G401 (cell line): Measurements from ENCODE around the gene AGRP. TPM values are rescaled to one million over a fixed set of nuclear protein-coding genes. Genes with fewer than 3 reads are reported as not detected.
A peak's percentile ranks its signal among the peaks of the same experiment; 100 is the strongest.
"Not testable (repeated sequence)": the region's sequence is repeated elsewhere in the genome, so short reads cannot be mapped to it uniquely, and the experiment has no call there.

ENCODE experiments used
- DNase-seq: peaks from one replicate; pipeline ENCODE4 v3.0.0-alpha.2; 2015; ENCODE audit warnings: low spot score
- in situ Hi-C: cut with HindIII; loops from 2 replicates; pipeline ENCODE4 v1.10.0; 2016; ENCODE audit warnings: low sequenced_read_pairs, mixed read lengths
- total RNA-seq: library from RNA; depleted of rRNA; stranded (reverse); fragments of >200 nt; shearing (Covaris generic); gene quantifications from 2 replicates; pipeline ENCODE4 v1.2.3, GENCODE V29; 2014; rRNA removed

Gene AGRP, protein sequence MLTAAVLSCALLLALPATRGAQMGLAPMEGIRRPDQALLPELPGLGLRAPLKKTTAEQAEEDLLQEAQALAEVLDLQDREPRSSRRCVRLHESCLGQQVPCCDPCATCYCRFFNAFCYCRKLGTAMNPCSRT
- total RNA-seq: not detected in 2 replicates

DNA sequence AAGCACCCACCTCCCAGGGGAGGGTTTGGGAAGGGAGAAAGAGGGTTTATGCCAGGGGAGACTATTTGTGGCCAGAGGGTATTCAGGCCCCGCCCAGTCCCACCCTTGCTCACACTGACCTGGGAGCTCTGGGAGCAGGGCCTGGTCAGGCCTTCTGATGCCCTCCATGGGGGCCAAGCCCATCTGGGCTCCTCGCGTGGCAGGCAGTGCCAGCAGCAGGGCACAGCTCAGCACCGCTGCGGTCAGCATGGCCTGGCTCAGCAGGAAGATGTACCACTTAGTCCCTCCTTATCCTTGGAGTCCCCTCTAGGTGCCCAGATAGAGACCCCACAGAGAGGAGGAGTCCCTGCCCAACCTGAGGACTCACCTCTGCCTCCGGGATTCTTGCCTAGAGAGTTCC lies at the start of gene AGRP:
Gene AGRP (minus strand): TSS at position 398 of the 400 bp plus-strand sequence. CDS start 149 bp downstream, at position 249.
- DNase-seq: no peak
- in situ Hi-C loops: loop anchor here (5.0 kb wide), 1 partner anchor 36 kb away; no protein-coding TSS in a partner anchor

DNA sequence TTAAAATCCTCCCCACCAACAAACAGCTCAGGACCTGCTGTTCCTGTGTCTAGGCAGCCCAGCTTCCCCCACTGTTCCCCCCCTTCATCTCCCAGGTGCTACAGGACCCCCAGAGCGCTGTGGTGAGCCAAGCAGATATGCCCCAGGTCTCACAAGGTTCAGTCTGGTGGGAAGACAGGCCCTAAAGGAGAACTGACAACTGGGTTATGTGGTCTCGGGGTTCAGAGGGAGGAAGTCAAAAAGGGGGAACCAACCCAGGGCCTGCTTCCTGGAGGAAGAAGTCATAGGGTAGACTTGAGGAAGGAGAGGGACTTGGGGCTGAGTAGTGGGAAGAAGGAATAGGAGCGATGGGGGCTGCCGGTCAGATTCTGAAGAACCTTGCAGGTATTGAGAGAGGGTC lies 47.9 kb upstream of the AGRP start:
- DNase-seq: no peak
- in situ Hi-C loops: no loop called here

DNA sequence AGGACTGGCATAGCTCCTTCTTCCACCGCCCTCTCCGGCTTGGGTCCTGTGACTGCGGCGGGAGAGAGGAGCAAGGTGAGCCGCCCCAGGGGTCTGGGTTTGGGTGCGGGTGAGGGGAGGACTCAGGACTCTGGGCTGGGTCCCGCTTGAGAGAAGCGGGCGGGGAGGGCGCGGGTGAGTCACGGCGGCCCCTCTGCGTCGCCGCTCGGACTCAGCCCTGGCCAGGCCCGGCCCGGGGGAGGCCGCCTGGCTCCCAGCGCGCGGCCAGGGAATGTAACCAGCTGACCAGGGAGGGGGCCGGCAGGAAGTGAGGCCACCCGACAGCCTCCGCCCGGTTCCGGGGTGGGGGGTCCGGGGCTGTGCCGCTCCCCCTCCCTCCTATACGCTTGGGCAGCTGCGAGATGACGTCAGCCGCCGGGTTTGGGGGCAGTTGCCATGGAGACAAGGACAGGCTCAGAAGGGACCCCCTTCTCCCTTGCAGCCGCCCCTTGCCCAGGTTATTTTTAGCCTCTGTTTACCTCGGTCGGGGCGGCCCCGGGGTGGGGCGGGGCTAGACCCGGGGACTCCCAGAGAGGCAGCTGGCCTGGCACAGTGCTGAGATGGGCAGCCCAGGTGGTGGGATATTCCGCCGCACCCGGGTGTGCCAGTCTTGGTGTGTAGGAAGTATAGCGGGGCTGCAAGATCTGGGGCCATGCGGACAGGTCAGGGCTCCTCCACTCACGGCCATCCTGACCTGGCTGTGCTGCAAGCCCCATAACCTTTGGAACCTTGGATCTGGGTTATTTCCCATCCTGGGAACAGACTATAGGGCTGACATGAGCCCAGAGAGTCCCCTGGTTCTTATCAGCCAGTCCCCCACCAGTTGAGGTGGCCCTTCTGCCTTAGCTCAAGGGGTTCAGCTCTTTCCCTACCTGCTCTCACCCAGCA lies 46.9 kb upstream of the AGRP start:
- peak; percentile 51 for DNase-seq
- in situ Hi-C loops: no loop called here

DNA sequence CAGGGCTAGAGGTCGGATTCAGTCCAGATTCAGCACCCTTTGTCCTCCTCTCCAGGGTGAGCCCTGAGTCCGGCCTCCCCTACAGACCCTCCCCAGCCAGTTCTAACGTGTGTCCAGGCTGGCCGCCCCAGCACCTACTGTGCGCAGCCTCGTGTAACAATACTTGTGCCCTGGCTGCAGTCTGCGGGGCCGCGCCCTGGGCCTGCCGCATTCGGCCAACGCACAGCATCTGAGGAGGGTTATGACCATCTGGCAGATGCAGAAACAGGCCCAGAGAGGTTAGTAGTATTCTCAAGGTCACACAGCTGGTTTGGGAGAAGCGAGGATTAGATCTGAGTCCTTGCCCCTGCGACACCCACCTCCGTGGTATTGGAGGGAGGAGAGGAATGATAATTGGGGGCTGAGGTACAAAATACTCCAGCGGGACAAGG lies 46.2 kb upstream of the AGRP start:
- peak; percentile 49 for DNase-seq
- in situ Hi-C loops: no loop called here

DNA sequence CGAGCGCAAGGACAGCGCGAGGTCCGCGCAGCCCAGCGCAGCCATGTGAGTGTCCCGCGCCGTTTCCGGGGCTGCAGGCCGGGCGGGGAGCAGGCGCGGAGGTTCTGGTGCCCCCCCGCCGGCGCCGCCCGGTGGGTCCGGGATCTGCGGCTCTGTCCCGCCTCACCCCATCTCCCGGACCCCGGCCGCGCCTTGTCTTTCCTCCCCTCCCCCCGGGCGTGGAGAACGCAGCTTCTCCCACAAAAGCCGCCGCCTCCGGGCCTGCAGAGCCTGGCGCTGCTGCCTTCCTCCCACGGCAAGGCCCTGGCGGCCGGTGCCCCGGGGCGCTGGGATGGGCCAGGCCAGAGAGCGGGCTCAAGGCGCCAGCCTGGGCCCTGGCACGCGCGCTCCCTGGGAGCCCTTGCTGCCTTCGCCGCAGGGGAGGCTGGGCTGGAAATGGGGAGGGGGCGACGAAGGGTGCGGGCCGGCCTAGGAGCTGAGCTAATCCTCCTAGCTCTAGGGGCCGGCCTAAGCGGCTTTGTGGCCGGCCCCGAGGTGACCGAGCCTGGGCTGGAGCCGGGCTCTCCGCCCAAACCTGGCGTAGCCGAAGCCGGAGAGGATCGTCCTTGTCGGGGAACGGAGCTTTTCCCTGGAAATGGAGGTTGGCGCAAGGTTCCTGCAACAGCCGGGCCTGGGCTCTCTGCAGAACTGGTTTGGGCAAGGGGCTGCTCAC lies 45.7 kb upstream of the AGRP start:
- DNase-seq: no peak
- in situ Hi-C loops: no loop called here

DNA sequence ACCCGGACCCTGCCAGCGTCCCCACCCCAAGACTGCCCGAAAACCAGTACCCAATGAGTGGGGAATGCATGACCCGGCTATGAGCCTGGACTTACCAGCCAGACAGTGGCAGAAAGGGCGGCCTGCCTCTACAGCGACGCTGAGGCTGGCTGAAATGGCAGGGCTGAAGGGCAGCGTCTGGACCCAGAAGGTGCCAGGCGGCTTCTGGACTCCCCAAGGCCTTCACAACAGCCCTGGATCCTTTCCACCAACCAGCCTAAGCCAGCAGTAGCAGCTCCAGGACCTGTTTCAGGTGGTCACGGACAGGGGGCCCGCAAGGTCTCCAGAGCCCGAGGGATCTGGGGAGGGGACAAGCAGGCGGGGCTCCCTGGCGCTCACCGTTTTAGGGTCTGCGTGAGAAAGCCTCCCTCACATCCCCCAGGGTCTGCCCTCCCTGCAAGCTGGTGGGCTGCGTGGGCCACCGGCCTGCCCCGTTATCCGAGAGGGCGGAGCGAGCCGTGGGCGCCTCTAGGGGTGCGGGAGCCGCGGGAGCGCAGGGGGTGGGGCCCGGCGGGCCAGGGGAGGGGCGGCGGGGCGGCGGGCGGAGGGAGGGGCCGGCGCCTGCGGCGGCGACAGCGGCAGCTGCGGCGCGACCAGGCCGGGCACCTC lies 45.0 kb upstream of the AGRP start, which contains the start of gene RIPOR1:
Gene RIPOR1 (plus strand): TSS at position 608 of the 648 bp plus-strand sequence. CDS start 9,618 bp downstream, outside the sequence.
- in situ Hi-C loops: no loop called here
- peak; percentile 67 for DNase-seq

DNA sequence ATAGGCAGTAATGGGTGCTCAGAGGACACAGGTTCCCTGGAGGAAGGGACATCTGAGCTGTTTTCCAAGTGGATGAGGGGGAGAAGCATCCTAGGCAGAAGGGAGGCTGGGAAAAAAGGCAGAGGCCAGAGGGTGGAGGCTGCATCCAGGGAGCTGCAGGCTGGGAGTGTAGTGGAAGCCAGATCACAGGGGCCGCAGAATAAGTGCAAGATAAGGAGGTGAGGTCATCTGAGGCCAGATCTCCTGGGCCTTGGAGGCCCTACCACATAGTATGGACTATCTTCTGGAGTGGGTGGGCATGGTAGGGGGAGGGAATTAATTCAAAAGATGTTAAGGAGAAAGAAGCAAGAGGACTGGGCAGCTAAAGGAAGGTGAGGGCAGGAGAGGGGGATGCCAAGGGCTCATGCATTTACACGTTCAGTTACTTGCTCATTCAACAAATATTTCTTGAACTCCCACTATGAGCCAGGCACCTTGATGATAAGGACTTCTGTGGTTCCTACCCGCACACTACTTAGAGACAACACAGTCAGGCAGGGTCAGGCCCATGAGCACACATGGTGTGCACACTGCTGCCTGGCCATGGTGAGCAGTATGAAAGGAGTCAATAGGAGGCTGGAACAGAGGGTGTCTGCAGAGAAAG lies 42.9 kb upstream of the AGRP start:
- in situ Hi-C loops: no loop called here
- DNase-seq: no peak

DNA sequence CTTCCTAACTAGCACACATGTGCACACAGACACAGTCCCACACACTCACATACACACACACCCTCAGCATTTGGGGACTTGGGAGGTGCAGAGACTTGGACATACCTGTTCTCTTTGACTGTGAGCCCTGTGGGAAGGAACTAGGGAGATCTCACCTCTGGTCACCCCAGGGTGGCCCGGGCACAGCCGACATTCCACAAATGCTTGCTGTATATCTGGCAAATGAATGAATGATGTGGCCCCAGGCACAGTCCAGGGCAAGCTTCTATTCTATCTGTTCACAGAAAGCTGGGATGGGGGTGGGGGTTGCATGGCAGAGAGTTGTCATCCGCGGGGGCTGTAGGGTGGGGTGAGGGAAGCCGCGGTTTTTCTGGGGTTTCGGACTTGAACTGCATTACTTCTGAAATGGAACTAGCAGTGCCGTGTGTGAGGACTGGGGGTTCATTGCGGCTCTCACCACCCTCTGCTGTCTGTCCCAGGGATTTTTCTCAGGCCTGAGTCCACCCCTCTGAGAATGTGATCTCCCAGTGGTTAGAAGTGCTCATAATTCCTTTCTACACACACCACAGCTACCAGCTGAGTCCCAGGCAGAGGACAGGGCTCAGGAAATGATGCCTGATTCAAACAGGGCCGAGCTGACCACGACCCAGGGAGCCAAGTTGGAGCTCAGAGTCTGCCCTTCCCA lies 42.0 kb upstream of the AGRP start:
- no peak for DNase-seq
- in situ Hi-C loops: no loop called here

DNA sequence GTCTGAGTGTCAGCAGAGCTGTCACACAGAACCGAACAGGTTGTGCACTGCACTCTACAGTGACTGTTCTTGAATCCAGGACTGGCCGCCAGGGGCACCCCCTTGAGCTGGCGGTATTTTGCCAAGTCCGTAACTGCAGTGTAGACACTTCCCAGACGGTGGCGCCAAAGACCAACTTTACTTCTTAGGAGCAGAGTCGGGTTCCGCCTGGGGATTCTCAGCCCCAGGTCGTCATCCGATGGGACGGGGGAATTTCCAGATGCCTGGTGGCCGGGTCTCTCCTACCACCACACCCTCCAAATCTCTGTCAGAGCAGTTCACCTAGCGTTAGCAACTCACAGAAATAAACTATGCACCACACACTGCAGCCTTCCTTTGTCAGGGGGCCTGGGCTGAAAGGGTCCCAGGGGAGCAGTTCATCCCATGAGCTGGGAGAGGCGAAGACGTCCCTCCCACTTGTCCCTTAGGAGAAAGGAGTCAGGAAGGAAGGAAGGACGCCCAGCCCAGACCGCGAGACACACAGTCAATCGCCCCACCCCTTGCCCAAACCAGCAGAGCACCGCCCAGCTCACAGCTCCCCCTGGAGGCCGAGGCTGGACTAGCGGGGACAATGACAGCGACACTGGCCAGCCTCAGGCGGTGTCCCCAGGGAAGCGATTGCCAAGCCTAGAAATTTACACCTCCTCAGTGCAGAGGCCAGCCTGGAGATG lies 37.9 kb upstream of the AGRP start:
- in situ Hi-C loops: no loop called here
- peak; percentile 95 for DNase-seq

DNA sequence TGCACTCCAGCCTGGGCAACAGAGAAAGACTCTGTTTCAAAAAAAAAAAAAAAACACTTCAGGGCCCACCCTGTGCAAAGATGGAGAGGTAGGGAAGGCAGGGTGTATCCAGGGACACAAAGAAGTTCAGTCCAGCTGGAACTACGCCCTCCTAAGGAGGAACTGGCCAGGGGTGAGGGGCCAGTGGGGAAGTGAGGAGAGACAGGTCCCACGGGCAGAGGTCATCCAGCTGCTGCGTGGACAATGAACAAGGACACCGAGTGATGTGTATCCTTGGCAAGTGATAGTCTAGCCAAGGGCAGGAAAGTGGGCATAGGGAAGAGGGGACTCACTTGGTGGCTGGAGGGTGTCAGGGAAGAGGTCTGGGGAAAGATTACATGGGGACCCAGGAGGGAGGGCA lies 35.9 kb upstream of the AGRP start:
- DNase-seq: no peak
- in situ Hi-C loops: no loop called here

DNA sequence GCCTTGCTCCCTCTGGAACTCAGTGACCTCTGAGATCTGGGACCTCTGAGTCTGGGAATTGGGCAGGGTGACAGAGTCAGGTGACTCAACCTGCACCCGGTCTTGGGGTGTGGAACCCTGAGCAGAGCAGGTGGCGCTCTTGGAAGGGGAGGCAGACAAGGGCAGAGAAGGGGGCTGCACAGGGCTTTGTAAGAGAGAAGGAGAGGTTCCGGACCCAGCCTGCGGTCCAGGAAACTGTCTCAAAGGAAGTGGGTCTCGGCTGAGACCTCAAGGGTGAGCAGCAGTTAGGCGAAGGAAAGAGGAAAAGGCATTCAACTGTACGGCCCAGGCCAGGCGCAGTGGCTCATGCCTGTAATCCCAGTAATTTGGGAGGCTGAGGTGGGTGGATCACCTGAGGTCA lies 35.3 kb upstream of the AGRP start:
- DNase-seq: no peak
- in situ Hi-C loops: no loop called here

DNA sequence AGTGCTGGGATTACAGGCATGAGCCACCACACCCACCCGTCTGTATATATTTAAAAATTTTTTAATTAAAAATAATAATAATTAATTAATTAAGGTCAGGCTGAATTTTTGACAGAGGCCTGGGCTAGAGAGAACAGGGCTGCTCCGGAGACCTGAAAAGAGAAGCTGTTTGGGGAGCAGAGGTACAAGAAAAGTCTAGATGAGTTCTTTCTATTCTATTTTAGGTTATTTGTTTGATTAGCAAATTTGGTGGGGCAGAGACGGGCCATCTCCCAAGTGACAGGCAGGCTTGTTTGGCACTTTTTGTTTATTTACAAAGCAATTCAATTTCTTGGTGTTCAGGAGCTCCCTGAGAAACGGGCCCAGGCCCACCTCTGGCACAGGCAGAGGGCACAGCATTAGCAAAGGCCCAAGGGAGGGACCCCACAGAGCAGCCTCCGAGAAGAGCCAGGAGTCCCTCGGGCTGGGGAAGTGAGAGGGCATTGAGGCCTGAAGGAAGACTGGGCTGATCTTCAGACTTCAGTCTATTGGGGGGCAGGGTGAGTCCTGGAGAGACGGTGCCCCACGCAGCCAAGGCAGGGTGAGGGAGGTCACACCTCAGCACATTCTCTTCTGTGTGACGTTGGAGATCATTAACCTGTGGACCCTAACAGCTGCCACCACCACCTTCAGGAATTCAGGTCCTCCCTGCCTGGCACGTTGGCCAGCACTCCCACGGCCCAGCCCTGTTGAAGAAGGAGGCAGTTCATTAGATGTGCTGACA lies 34.5 kb upstream of the AGRP start:
- no peak for DNase-seq
- in situ Hi-C loops: no loop called here

DNA sequence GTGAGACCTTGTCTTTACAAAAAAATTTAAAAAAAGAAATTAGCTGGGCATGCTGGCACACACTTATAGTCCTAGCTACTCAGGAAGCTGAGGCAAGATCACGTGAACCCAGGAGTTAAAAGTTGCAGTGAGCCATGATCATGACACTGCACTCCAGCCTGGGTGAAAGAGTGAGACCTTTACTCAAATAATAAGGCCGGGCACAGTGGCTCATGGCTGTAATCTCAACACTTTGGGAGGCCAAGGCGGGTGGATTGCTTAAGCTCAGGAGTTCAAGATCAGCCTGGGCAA lies 33.8 kb upstream of the AGRP start:
- DNase-seq: no peak
- in situ Hi-C loops: no loop called here

DNA sequence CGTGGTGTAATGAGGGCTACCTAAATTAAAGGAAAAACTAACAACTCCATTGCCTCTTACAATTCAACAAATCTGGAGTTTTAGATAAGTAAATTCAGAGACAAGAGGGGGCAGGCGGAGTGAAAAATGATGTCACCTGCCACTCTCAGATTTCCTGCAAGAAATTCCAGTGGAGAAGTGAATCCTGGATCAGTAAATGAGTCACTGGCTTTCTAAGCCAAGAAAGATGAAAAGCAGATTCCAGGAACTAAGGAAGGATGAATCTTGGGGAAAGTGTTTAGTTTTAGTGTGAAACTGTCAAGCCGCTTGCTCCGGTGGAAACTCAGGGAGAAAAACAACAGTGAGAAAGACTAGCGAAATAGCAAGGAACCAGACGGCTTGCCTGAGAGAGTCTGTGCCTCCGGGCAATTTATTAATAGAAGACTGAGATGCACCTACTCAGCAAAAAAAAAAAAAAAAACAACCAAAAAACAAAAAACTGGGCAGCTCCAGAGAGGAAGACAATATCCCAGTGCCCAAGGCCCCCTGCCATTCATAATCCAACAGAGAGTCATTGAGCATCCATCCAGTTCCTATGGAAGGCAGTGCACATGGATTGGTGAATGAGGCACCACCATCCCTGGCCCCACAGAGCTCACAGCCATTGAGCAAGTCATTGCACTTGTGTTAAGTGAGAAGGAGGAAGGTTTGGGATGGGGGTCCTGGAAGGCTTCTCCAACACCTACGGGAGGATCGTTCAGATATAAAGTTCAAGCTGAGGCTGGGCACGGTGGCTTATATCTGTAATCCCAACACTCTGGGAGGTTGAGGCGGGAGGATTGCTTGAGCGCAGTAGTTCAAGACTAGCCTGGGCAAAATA lies 33.2 kb upstream of the AGRP start:
- in situ Hi-C loops: no loop called here
- DNase-seq: no peak

DNA sequence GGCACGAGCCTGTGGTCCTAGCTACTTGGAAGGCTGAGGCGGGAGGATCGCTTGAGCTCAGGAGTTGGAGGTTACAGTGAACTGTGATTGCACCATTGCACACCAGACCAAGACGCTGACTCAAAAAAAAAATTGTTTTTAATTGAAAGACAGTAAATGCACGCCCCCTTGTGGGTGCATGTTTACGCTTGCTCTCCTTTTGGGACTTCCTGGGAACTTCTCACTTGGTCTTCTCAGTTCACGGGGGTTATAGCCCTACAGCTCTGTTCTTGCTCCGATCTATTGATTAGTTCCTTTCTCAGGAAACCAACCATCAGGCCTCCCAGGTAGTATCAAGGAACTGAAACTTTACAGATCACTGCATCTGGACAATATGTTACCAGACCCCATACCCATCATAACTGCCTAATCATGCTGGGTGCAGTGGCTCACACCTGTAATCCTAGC lies 31.1 kb upstream of the AGRP start:
- DNase-seq: peak; percentile 73
- in situ Hi-C loops: no loop called here

DNA sequence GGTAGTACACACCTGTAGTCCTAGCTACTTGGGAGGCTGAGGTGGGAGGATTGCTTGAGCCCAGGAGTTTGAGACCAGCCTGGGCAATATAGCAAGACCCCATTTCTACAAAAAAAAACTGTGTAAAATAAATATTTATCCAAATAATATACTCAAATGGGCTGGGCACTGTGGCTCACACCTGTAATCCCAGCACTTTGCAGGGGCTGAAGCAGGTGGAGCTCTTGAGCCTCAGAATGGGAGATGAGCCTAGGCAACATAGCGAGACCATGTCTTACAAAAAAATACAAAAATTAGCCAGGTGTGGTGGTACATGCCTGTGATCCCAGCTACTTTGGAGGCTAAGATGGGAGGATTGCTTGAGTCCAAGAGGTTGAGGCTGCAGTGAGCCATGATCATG lies 30.5 kb upstream of the AGRP start:
- in situ Hi-C loops, DNase-seq: not testable (repeated sequence)
